GM10847 (cell line): ENCODE results near the gene CRY1.

Experiments
- POLR2A ChIP-seq: IDR thresholded peaks from 2 replicates; pipeline ENCODE4 v1.6.1; 2011; ENCODE audit not compliant: insufficient read length; ENCODE audit errors: extremely low read depth

Gene CRY1

GRCh38 chr12:107093417-107094182, at the start of gene CRY1:
TSS of gene CRY1 (minus strand) at chr12:107093549. CDS start at chr12:107092961, 588 bp downstream.
- TF ChIP-seq POLR2A: no peak

GRCh38 chr12:107139787-107140186, 46.4 kb upstream of the CRY1 start:
- TF ChIP-seq POLR2A: no peak

- TF ChIP-seq POLR2A: no peak
Measured at GRCh38 chr12:107138990-107139389, 45.6 kb upstream of the CRY1 start.

- no peak for TF ChIP-seq POLR2A
Measured at GRCh38 chr12:107135177-107135576, 41.8 kb upstream of the CRY1 start.

- no peak for TF ChIP-seq POLR2A
Measured at GRCh38 chr12:107134558-107134957, 41.2 kb upstream of the CRY1 start.

- TF ChIP-seq POLR2A: no peak
Measured at GRCh38 chr12:107133462-107133861, 40.1 kb upstream of the CRY1 start.

- TF ChIP-seq POLR2A: no peak
Measured at GRCh38 chr12:107131832-107132616, 38.7 kb upstream of the CRY1 start.

GRCh38 chr12:107130830-107131611, 37.7 kb upstream of the CRY1 start:
- no peak for TF ChIP-seq POLR2A

GRCh38 chr12:107129315-107129930, 36.1 kb upstream of the CRY1 start:
- no peak for TF ChIP-seq POLR2A

GRCh38 chr12:107127482-107128430, 34.4 kb upstream of the CRY1 start:
- TF ChIP-seq POLR2A: no peak

- TF ChIP-seq POLR2A: no peak
Measured at GRCh38 chr12:107126796-107127481, 33.6 kb upstream of the CRY1 start.

- no peak for TF ChIP-seq POLR2A
Measured at GRCh38 chr12:107125833-107126232, 32.5 kb upstream of the CRY1 start.

- TF ChIP-seq POLR2A: no peak
Measured at GRCh38 chr12:107122452-107122958, 29.2 kb upstream of the CRY1 start.
